ENCODE data around the gene FAM174C. TPM values are rescaled to one million over a fixed set of nuclear protein-coding genes. Genes with fewer than 3 reads are reported as not detected.
A peak's percentile ranks its signal among the peaks of the same experiment; 100 is the strongest.

The FAM174C gene
- total and polyA plus RNA-seq, 5 experiments from 2014 or later: 46.3 to 104 (median 66.7) TPM

- DNase-seq: no peak
- Mint-ChIP-seq H3K36me3 (peaks cover 0 to 58% (median 15%) of the 10 kb centered on the region in 3 donors), H3K4me3 (peak overlapping the region; percentile 41 to 93 (median 62)), H3K27ac (peak overlapping the region; percentile 79 to 94 (median 86)), H3K4me1 (peaks cover 35 to 66% (median 64%) of the 10 kb centered on the region in 4 donors), H3K27me3 (no peaks in the 10 kb centered on the region), H3K9me3 (no peaks in the 10 kb centered on the region)
- ATAC-seq: no peak
- POLR2A ChIA-PET: interaction anchor here (0.6 to 3.9 kb wide), 12 partner anchors 20 to 450 kb away, joined by 3 to 43 read pairs (median 4); partner anchors contain the start of genes ABCA7 and POLR2E
Measured at GRCh38 chr19:1273263-1274041, 1.9 kb upstream of the FAM174C start.

- peak overlapping the region in 9 of 10 donors; percentile 41 to 85 (median 63) for H3K4me3 Mint-ChIP-seq
- H3K4me1 Mint-ChIP-seq: peaks cover 28 to 59% (median 58%) of the 10 kb centered on the region in 4 donors
- no peaks in the 10 kb centered on the region for H3K27me3 Mint-ChIP-seq
- no peak for DNase-seq
- no peak for ATAC-seq
- H3K27ac Mint-ChIP-seq: peak overlapping the region; percentile 71 to 94 (median 87)
- peaks cover 0 to 63% (median 15%) of the 10 kb centered on the region in 3 donors for H3K36me3 Mint-ChIP-seq
- no peaks in the 10 kb centered on the region for H3K9me3 Mint-ChIP-seq
- POLR2A ChIA-PET: interaction anchor here (0.6 to 3.9 kb wide), 12 partner anchors 21 to 630 kb away, joined by 3 to 43 read pairs (median 4); partner anchors contain the start of genes ABCA7 and REEP6
Measured at GRCh38 chr19:1274081-1274851, 1.1 kb upstream of the FAM174C start.

GRCh38 chr19:1274852-1275259 lies 474 bp upstream of the FAM174C start:
- H3K36me3 Mint-ChIP-seq: peaks cover 0 to 68% (median 15%) of the 10 kb centered on the region in 3 donors
- peak overlapping the region in 7 of 10 donors; percentile 41 to 89 (median 71) for H3K27ac Mint-ChIP-seq

GRCh38 chr19:1275976-1276627 lies 772 bp downstream of the FAM174C start:
- Mint-ChIP-seq H3K9me3 (no peaks in the 10 kb centered on the region), H3K27me3 (no peaks in the 10 kb centered on the region), H3K4me1 (peaks cover 29 to 55% (median 52%) of the 10 kb centered on the region in 4 donors), H3K4me3 (peak overlapping the region; percentile 76 to 92 (median 87)), H3K36me3 (peaks cover 0 to 57% (median 15%) of the 10 kb centered on the region in 3 donors), H3K27ac (peak overlapping the region; percentile 83 to 98 (median 96))
- DNase-seq: no peak
- no peak for ATAC-seq
- POLR2A ChIA-PET: interaction anchor here (1.2 to 3.9 kb wide), 8 partner anchors 10 to 250 kb away, joined by 5 to 43 read pairs (median 7); partner anchors contain the start of genes ATP5F1D and CNN2

More at GRCh38 chr19:1274852-1275259, 474 bp upstream of the FAM174C start:
- peak overlapping the region in 6 of 10 donors; percentile 27 to 85 (median 68) for H3K4me3 Mint-ChIP-seq
- no peaks in the 10 kb centered on the region for H3K27me3 Mint-ChIP-seq
- peaks cover 32 to 62% (median 60%) of the 10 kb centered on the region in 4 donors for H3K4me1 Mint-ChIP-seq
- no peak for DNase-seq
- POLR2A ChIA-PET: interaction anchor here (0.6 to 3.9 kb wide), 37 partner anchors 9 to 630 kb away, joined by 3 to 43 read pairs (median 5); partner anchors contain the start of genes ARHGAP45, ATP5F1D, CNN2 and GPX4
- ATAC-seq: no peak
- no peaks in the 10 kb centered on the region for H3K9me3 Mint-ChIP-seq

- DNase-seq: peak in 2 of 10 donors; percentile 40 to 43
- no peak for ATAC-seq
- POLR2A ChIA-PET: interaction anchor here (1.7 to 3.9 kb wide), 4 partner anchors 10 to 106 kb away, joined by 7 to 43 read pairs (median 18); partner anchors contain the start of gene ATP5F1D
- no peaks in the 10 kb centered on the region for H3K27me3 Mint-ChIP-seq
- H3K4me3 Mint-ChIP-seq: peak overlapping the region; percentile 76 to 92 (median 87)
- H3K4me1 Mint-ChIP-seq: peaks cover 23 to 50% (median 47%) of the 10 kb centered on the region in 4 donors
- H3K27ac Mint-ChIP-seq: peak overlapping the region; percentile 83 to 98 (median 96)
- no peaks in the 10 kb centered on the region for H3K9me3 Mint-ChIP-seq
- peaks cover 0 to 52% (median 12%) of the 10 kb centered on the region in 3 donors for H3K36me3 Mint-ChIP-seq
Measured at GRCh38 chr19:1276628-1277022, 1.3 kb downstream of the FAM174C start.

GRCh38 chr19:1277061-1277460 lies 1.7 kb downstream of the FAM174C start:
- H3K4me1 Mint-ChIP-seq: peaks cover 22 to 46% (median 42%) of the 10 kb centered on the region in 4 donors
- ATAC-seq: no peak
- DNase-seq: no peak
- no peaks in the 10 kb centered on the region for H3K9me3 Mint-ChIP-seq
- POLR2A ChIA-PET: interaction anchor here (0.6 to 3.1 kb wide), 5 partner anchors 8 to 168 kb away, joined by 3 to 28 read pairs (median 4); partner anchors contain the start of gene CIRBP
- peaks cover 0 to 48% (median 12%) of the 10 kb centered on the region in 3 donors for H3K36me3 Mint-ChIP-seq
- H3K27ac Mint-ChIP-seq: peak overlapping the region in 9 of 10 donors; percentile 85 to 98 (median 96)
- H3K4me3 Mint-ChIP-seq: peak overlapping the region; percentile 76 to 92 (median 87)
- H3K27me3 Mint-ChIP-seq: no peaks in the 10 kb centered on the region

- no peaks in the 10 kb centered on the region for H3K9me3 Mint-ChIP-seq
- DNase-seq (no peak), ATAC-seq (no peak)
- peak overlapping the region in 3 of 10 donors; percentile 15 to 45 (median 30) for H3K4me3 Mint-ChIP-seq
- peaks cover 15 to 35% (median 33%) of the 10 kb centered on the region in 4 donors for H3K4me1 Mint-ChIP-seq
- peaks cover 0 to 38% (median 9%) of the 10 kb centered on the region in 3 donors for H3K36me3 Mint-ChIP-seq
- peaks cover 0 to 2% (median 0%) of the 10 kb centered on the region in 5 donors for H3K27me3 Mint-ChIP-seq
- POLR2A ChIA-PET: interaction anchor here (0.6 to 3.1 kb wide), 6 partner anchors 9 to 167 kb away, joined by 3 to 28 read pairs (median 3); partner anchors contain the start of gene CIRBP
- peak overlapping the region in 5 of 10 donors; percentile 48 to 79 (median 68) for H3K27ac Mint-ChIP-seq
Measured at GRCh38 chr19:1278074-1278473, 2.7 kb downstream of the FAM174C start.

- DNase-seq (no peak), ATAC-seq (no peak)
- Mint-ChIP-seq H3K4me3 (peak overlapping the region in 1 of 10 donors; percentile 19), H3K9me3 (no peaks in the 10 kb centered on the region), H3K4me1 (peaks cover 10 to 27% (median 25%) of the 10 kb centered on the region in 4 donors), H3K27ac (peak overlapping the region in 2 of 10 donors; percentile 43 to 55), H3K27me3 (peaks cover 0 to 5% (median under 1%) of the 10 kb centered on the region in 5 donors), H3K36me3 (peaks cover 0 to 29% (median 3%) of the 10 kb centered on the region in 3 donors)
- POLR2A ChIA-PET: interaction anchor here (0.9 to 3.1 kb wide), 6 partner anchors 8 to 93 kb away, joined by 3 to 28 read pairs (median 4); partner anchors contain the start of gene CIRBP
Measured at GRCh38 chr19:1278713-1279660, 3.7 kb downstream of the FAM174C start.

- H3K4me1 Mint-ChIP-seq: peaks cover 10 to 28% (median 23%) of the 10 kb centered on the region in 4 donors
- POLR2A ChIA-PET: interaction anchor here (0.6 to 3.1 kb wide), 6 partner anchors 9 to 311 kb away, joined by 3 to 28 read pairs (median 4); partner anchors contain the start of gene CIRBP
- ATAC-seq (no peak), DNase-seq (peak; percentile 58 to 86 (median 75))
- peak overlapping the region in 8 of 10 donors; percentile 19 to 86 (median 50) for H3K4me3 Mint-ChIP-seq
- H3K27ac Mint-ChIP-seq: peak overlapping the region in 7 of 10 donors; percentile 55 to 88 (median 73)
- peaks cover 0 to 32% (median 0%) of the 10 kb centered on the region in 3 donors for H3K36me3 Mint-ChIP-seq
- no peaks in the 10 kb centered on the region for H3K9me3 Mint-ChIP-seq
- peaks cover 7 to 13% (median 9%) of the 10 kb centered on the region in 5 donors for H3K27me3 Mint-ChIP-seq
Measured at GRCh38 chr19:1279782-1280341, 4.5 kb downstream of the FAM174C start.
